Effector memory CD4-positive, alpha-beta T cell (primary cell): ENCODE data around the gene WASHC3.

Experiments used
- DNase-seq, 3 donors: peaks; one replicate each; pipeline ENCODE4 v3.0.0-alpha.2; 2020
- H3K27ac ChIP-seq: 2 replicates; pipeline ENCODE4 v1.7.0; 2013; ENCODE audit warnings: mild to moderate bottlenecking, low read length, moderate library complexity; ENCODE audit not compliant: insufficient read depth, poor library complexity, severe bottlenecking
- H3K27me3 ChIP-seq: replicated peaks from 2 replicates; pipeline ENCODE4 v1.7.0; 2013; ENCODE audit warnings: mild to moderate bottlenecking, low read length; ENCODE audit not compliant: insufficient read depth, control insufficient read depth, poor library complexity, severe bottlenecking
- H3K36me3 ChIP-seq: 2 replicates; pipeline ENCODE4 v1.7.0; 2013; ENCODE audit warnings: mild to moderate bottlenecking, low read length, moderate library complexity; ENCODE audit not compliant: control insufficient read depth, insufficient read depth
- H3K4me1 ChIP-seq: 2 replicates; pipeline ENCODE4 v1.7.0; 2013; ENCODE audit warnings: low read length, mild to moderate bottlenecking; ENCODE audit not compliant: control insufficient read depth, insufficient read depth, poor library complexity, severe bottlenecking
- H3K4me3 ChIP-seq: 2 replicates; pipeline ENCODE4 v1.7.0; 2013; ENCODE audit warnings: low read length, low read depth, mild to moderate bottlenecking; ENCODE audit not compliant: insufficient read depth, poor library complexity, severe bottlenecking
- H3K9me3 ChIP-seq: 2 replicates; pipeline ENCODE4 v1.7.0; 2013; ENCODE audit warnings: mild to moderate bottlenecking, low read length, moderate library complexity; ENCODE audit not compliant: control insufficient read depth

Gene WASHC3

GRCh38 chr12:101982307-101982706 is 79.5 kb downstream of the WASHC3 start:
- Histone ChIP-seq H3K27ac (no peak overlapping the region), H3K4me1 (no peaks in the 10 kb centered on the region), H3K27me3 (no peaks in the 10 kb centered on the region), H3K4me3 (no peak overlapping the region), H3K9me3 (no peaks in the 10 kb centered on the region), H3K36me3 (no peaks in the 10 kb centered on the region)
- no peak for DNase-seq

GRCh38 chr12:101981868-101982267 is 79.9 kb downstream of the WASHC3 start:
- no peaks in the 10 kb centered on the region for H3K4me1 ChIP-seq
- no peak overlapping the region for H3K27ac ChIP-seq
- DNase-seq, result no peak
- H3K36me3 ChIP-seq, result no peaks in the 10 kb centered on the region
- no peak overlapping the region for H3K4me3 ChIP-seq
- H3K9me3 ChIP-seq, result no peaks in the 10 kb centered on the region
- no peaks in the 10 kb centered on the region for H3K27me3 ChIP-seq

GRCh38 chr12:101968770-101969169 is 93.0 kb downstream of the WASHC3 start:
- Histone ChIP-seq H3K27me3 (no peaks in the 10 kb centered on the region), H3K9me3 (no peaks in the 10 kb centered on the region), H3K36me3 (no peaks in the 10 kb centered on the region), H3K4me3 (no peak overlapping the region), H3K4me1 (no peaks in the 10 kb centered on the region), H3K27ac (no peak overlapping the region)
- DNase-seq, result no peak

- Histone ChIP-seq H3K9me3 (no peaks in the 10 kb centered on the region), H3K27ac (no peak overlapping the region), H3K4me1 (no peaks in the 10 kb centered on the region), H3K36me3 (no peaks in the 10 kb centered on the region), H3K27me3 (no peaks in the 10 kb centered on the region), H3K4me3 (no peak overlapping the region)
- DNase-seq, result no peak
Measured at GRCh38 chr12:101967506-101967905, 94.3 kb downstream of the WASHC3 start.

- Histone ChIP-seq H3K36me3 (no peaks in the 10 kb centered on the region), H3K27ac (no peak overlapping the region), H3K4me3 (no peak overlapping the region), H3K4me1 (no peaks in the 10 kb centered on the region), H3K27me3 (no peaks in the 10 kb centered on the region), H3K9me3 (no peaks in the 10 kb centered on the region)
- no peak for DNase-seq
Measured at GRCh38 chr12:101966496-101966895, 95.3 kb downstream of the WASHC3 start.

DNA sequence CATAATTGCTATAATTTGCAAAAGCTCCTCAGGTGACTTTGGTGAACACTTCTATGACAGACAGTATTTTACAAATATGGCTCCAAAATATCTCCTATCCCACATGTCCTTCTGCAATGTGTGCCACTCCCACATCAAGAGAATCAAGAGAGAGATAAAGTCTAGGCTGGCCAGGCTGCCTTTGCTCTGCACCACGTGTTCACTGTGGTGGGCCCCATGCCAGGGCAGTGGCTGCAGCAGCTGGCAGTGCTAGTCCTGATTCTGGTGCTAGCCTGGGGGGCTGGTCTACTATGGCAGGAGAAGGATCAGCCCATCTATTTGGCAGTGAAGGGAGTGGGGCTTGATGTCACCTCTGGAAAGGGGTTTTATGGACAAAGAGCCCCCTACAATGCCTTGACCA is 98.1 kb downstream of the WASHC3 start:
- no peak overlapping the region for H3K27ac ChIP-seq
- H3K27me3 ChIP-seq, result no peaks in the 10 kb centered on the region
- no peak for DNase-seq
- no peaks in the 10 kb centered on the region for H3K4me1 ChIP-seq
- H3K9me3 ChIP-seq, result no peaks in the 10 kb centered on the region
- H3K4me3 ChIP-seq, result no peak overlapping the region
- no peaks in the 10 kb centered on the region for H3K36me3 ChIP-seq
